CD4-positive, alpha-beta T cell treated with Interferon gamma for 1 hour (primary cell): ENCODE results near the gene OR11H12.
"Not testable (repeated sequence)": the region's sequence is repeated elsewhere in the genome, so short reads cannot be mapped to it uniquely, and the experiment has no call there.

Experiments used
- DNase-seq: peaks from one replicate; pipeline ENCODE4 v3.0.0-alpha.2; 2020

OR11H12 gene, protein sequence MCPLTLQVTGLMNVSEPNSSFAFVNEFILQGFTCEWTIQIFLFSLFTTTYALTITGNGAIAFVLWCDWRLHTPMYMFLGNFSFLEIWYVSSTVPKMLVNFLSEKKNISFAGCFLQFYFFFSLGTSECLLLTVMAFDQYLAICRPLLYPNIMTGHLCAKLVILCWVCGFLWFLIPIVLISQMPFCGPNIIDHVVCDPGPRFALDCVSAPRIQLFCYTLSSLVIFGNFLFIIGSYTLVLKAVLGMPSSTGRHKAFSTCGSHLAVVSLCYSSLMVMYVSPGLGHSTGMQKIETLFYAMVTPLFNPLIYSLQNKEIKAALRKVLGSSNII

GRCh38 chr14:18600817-18601216 lies at the start of gene OR11H12:
TSS of gene OR11H12 (plus strand) at chr14:18601117. CDS start at chr14:18601117, 0 bp downstream.
- DNase-seq: not testable (repeated sequence)

GRCh38 chr14:18582908-18583307 lies 18.0 kb upstream of the OR11H12 start:
- not testable (repeated sequence) for DNase-seq

- not testable (repeated sequence) for DNase-seq
Measured at GRCh38 chr14:18626610-18627213, 25.8 kb downstream of the OR11H12 start.

DNA sequence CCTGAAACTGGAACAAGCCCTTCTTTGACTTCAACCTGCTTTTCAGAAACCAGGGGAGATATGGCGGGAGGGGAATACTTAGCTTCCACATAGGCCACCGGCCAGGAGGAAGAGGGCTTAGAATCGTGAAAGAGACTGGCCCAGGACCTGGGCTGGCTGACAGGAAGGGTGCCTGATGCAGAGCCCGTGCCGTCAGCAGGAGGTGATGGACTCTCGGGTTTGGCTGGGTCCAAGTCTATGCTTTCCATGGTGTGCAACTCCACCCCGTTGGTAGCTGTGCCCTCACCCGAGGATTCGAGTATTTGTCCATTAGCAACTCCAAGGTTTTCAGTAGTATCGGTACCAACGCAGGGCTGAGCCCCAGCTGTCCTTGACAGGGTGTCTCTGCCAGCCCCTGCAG lies 35.1 kb downstream of the OR11H12 start:
- not testable (repeated sequence) for DNase-seq

DNA sequence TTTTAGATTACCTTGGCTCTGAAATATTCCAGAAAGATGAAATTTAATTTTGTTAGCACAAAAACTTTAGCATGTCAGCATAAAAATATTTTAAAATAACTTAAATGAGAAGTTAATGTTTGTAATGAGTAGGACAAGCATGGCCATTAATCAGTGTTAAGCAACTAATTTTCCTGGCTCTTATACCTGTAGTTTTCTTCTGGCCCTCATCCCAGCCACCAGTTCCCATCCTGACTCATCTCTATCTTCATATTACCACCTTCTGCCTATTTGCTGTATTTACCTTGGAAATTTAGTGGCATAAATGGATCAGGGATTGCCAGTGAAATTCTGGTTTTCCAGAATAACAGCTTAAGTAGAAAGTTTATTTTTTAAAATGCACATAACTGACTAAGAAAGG lies 37.1 kb downstream of the OR11H12 start:
- not testable (repeated sequence) for DNase-seq

DNA sequence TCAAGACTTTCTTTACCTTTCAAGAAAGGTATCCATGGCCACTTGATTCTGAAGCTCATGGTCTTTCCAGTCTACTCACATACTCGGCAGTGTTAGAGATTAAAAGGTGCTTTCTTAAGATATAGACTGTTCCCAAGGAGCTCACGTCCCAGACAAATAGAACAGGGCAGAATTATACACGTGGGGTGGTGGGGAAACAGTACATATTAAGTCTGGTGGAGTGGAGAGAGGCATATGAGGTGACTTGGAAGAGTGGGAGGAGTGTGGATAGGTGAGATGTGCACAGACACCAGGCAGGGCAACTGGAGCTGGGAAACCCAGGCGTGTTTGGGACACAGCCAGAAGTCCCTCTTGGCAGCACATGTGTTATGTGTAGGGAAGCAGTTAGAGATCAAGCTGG lies 37.9 kb downstream of the OR11H12 start:
- not testable (repeated sequence) for DNase-seq

GRCh38 chr14:18646075-18646730 lies 45.3 kb downstream of the OR11H12 start:
- DNase-seq: not testable (repeated sequence)
